ENCODE results near the gene RMRP. TPM values are rescaled to one million over a fixed set of nuclear protein-coding genes. Genes with fewer than 3 reads are reported as not detected.

Gene RMRP
- total and polyA plus RNA-seq, 2 donors (not counting 1 experiment from before 2014, with no cell fraction given) = 7,890 TPM; not detected in 1

GRCh38 chr9:35686222-35687203, 28.7 kb upstream of the RMRP start:
- TF ChIP-seq CTCF (IDR thresholded peaks at IDR 0.05) (no peak), EZH2 (IDR thresholded peaks at IDR 0.05; ENCODE audit: borderline replicate concordance, insufficient read depth, low read depth, low read length, poor library complexity, severe bottlenecking) (no peak)
- no peak for DNase-seq
- Histone ChIP-seq H3K79me2 (ENCODE audit: control insufficient read depth, insufficient read depth, low read length) (no peaks in the 10 kb centered on the region), H2AFZ (ENCODE audit: insufficient read depth, low read depth, low read length, poor library complexity, severe bottlenecking) (no peak overlapping the region), H3K9ac (ENCODE audit: low read length) (no peak overlapping the region), H3K4me3 (ENCODE audit: control extremely low read depth in 1 of 5, extremely low read depth in 1 of 5, insufficient read depth in 1 of 5, low read depth in 2 of 5, low read length in 4 of 5) (no peak overlapping the region), H3K4me2 (replicated peaks; ENCODE audit: low read depth, low read length, poor library complexity, severe bottlenecking) (no peak overlapping the region), H3K27me3 (replicated peaks in 1 of 4; ENCODE audit: control extremely low read depth in 1 of 4, control insufficient read depth in 3 of 4, insufficient read depth in 4 of 4, low read length in 3 of 4) (no peaks in the 10 kb centered on the region), H4K20me1 (ENCODE audit: control insufficient read depth, insufficient read depth, low read length, poor library complexity, severe bottlenecking) (no peaks in the 10 kb centered on the region), H3K4me1 (ENCODE audit: control insufficient read depth in 2 of 2, insufficient read depth in 2 of 2, low read length in 2 of 2) (peaks cover 3 to 18% of the 10 kb centered on the region in 2 donors), H3K36me3 (replicated peaks in 1 of 2; ENCODE audit: control extremely low read depth in 1 of 2, control insufficient read depth in 1 of 2, extremely low read depth in 1 of 2, insufficient read depth in 2 of 2, low read length in 1 of 2) (no peaks in the 10 kb centered on the region), H3K9me3 (ENCODE audit: control extremely low read depth in 1 of 3, control insufficient read depth in 2 of 3, insufficient read depth in 1 of 3, low read length in 2 of 3) (no peaks in the 10 kb centered on the region), H3K27ac (ENCODE audit: low read length in 2 of 2) (no peak overlapping the region)
- peaks cover 11% of the 10 kb centered on the region for H3K4me1 Mint-ChIP-seq
- H3K27ac Mint-ChIP-seq = no peak overlapping the region
- WGBS (ENCODE audit: insufficient coverage) = 85% methylated on average over 9 of the region's 11 CpGs
- H3K27me3 Mint-ChIP-seq = no peaks in the 10 kb centered on the region
- POLR2A ChIA-PET = interaction anchor here (0.6 kb wide), 1 partner anchor 693 kb away, joined by 4 read pairs; no protein-coding TSS in a partner anchor
- CTCF ChIA-PET = interaction anchor here (0.8 to 7.6 kb wide), 3 partner anchors 8 to 37 kb away, joined by 3 to 82 read pairs (median 3); no protein-coding TSS in a partner anchor
- no peak overlapping the region for H3K4me3 Mint-ChIP-seq
- ATAC-seq (ENCODE audit: low read depth) = no peak
- intact Hi-C loops (cut with micrococcal nuclease) = no loop called here
- no peaks in the 10 kb centered on the region for H3K9me3 Mint-ChIP-seq (ENCODE audit: insufficient read depth)

- whole genome bisulfite sequencing (ENCODE audit: insufficient coverage) = 96% methylated on average over 13 of the region's 13 CpGs
- POLR2A ChIA-PET = interaction anchor here (0.6 kb wide), 1 partner anchor 31 kb away, joined by 6 read pairs; no protein-coding TSS in a partner anchor
- CTCF ChIA-PET = interaction anchor here (7.6 kb wide), 1 partner anchor 9 kb away, joined by 82 read pairs; no protein-coding TSS in a partner anchor
- no peak for DNase-seq
- Histone ChIP-seq H3K9ac (ENCODE audit: low read length) (no peak overlapping the region), H3K9me3 (ENCODE audit: control extremely low read depth in 1 of 3, control insufficient read depth in 2 of 3, insufficient read depth in 1 of 3, low read length in 2 of 3) (no peaks in the 10 kb centered on the region), H2AFZ (ENCODE audit: insufficient read depth, low read depth, low read length, poor library complexity, severe bottlenecking) (no peak overlapping the region), H3K27ac (ENCODE audit: low read length in 2 of 2) (no peak overlapping the region), H3K4me2 (replicated peaks; ENCODE audit: low read depth, low read length, poor library complexity, severe bottlenecking) (no peak overlapping the region), H3K4me1 (ENCODE audit: control insufficient read depth in 2 of 2, insufficient read depth in 2 of 2, low read length in 2 of 2) (peaks cover 6 to 23% of the 10 kb centered on the region in 2 donors), H3K36me3 (replicated peaks in 1 of 2; ENCODE audit: control extremely low read depth in 1 of 2, control insufficient read depth in 1 of 2, extremely low read depth in 1 of 2, insufficient read depth in 2 of 2, low read length in 1 of 2) (no peaks in the 10 kb centered on the region), H3K27me3 (replicated peaks in 1 of 4; ENCODE audit: control extremely low read depth in 1 of 4, control insufficient read depth in 3 of 4, insufficient read depth in 4 of 4, low read length in 3 of 4) (no peaks in the 10 kb centered on the region), H4K20me1 (ENCODE audit: control insufficient read depth, insufficient read depth, low read length, poor library complexity, severe bottlenecking) (no peaks in the 10 kb centered on the region), H3K79me2 (ENCODE audit: control insufficient read depth, insufficient read depth, low read length) (no peaks in the 10 kb centered on the region), H3K4me3 (ENCODE audit: control extremely low read depth in 1 of 5, extremely low read depth in 1 of 5, insufficient read depth in 1 of 5, low read depth in 2 of 5, low read length in 4 of 5) (no peak overlapping the region)
- no peaks in the 10 kb centered on the region for H3K27me3 Mint-ChIP-seq
- H3K9me3 Mint-ChIP-seq (ENCODE audit: insufficient read depth) = no peaks in the 10 kb centered on the region
- no peak overlapping the region for H3K4me3 Mint-ChIP-seq
- ATAC-seq (ENCODE audit: low read depth) = no peak
- H3K27ac Mint-ChIP-seq = no peak overlapping the region
- TF ChIP-seq EZH2 (IDR thresholded peaks at IDR 0.05; ENCODE audit: borderline replicate concordance, insufficient read depth, low read depth, low read length, poor library complexity, severe bottlenecking) (no peak), CTCF (IDR thresholded peaks at IDR 0.05) (no peak)
- peaks cover 14% of the 10 kb centered on the region for H3K4me1 Mint-ChIP-seq
- intact Hi-C loops (cut with micrococcal nuclease) = no loop called here
Measured at GRCh38 chr9:35685506-35685905, 27.7 kb upstream of the RMRP start.

All from B cell (primary cell).